ENCODE data around the gene APOB.

APOB gene

GRCh38 chr2:21041462-21041861 lies 2.4 kb downstream of the APOB start:
- no peak for TF ChIP-seq CTCF (IDR thresholded peaks at IDR 0.05; ENCODE audit: low read length, missing control alignments)
- DNase-seq (ENCODE audit: low read depth) = no peak
- no peak overlapping the region for H3K4me3 ChIP-seq (replicated peaks; ENCODE audit: low read depth, low read length)

GRCh38 chr2:21040468-21041377 lies 3.1 kb downstream of the APOB start:
- TF ChIP-seq CTCF (IDR thresholded peaks at IDR 0.05; ENCODE audit: low read length, missing control alignments) = no peak
- no peak overlapping the region for H3K4me3 ChIP-seq (replicated peaks; ENCODE audit: low read depth, low read length)
- no peak for DNase-seq (ENCODE audit: low read depth)

GRCh38 chr2:21039979-21040467 lies 3.9 kb downstream of the APOB start:
- H3K4me3 ChIP-seq (replicated peaks; ENCODE audit: low read depth, low read length) = no peak overlapping the region
- DNase-seq (ENCODE audit: low read depth) = no peak
- TF ChIP-seq CTCF (IDR thresholded peaks at IDR 0.05; ENCODE audit: low read length, missing control alignments) = no peak

GRCh38 chr2:21039080-21039556 lies 4.8 kb downstream of the APOB start:
- no peak for TF ChIP-seq CTCF (IDR thresholded peaks at IDR 0.05; ENCODE audit: low read length, missing control alignments)
- DNase-seq (ENCODE audit: low read depth) = no peak
- H3K4me3 ChIP-seq (replicated peaks; ENCODE audit: low read depth, low read length) = no peak overlapping the region

- no peak overlapping the region for H3K4me3 ChIP-seq (replicated peaks; ENCODE audit: low read depth, low read length)
- TF ChIP-seq CTCF (IDR thresholded peaks at IDR 0.05; ENCODE audit: low read length, missing control alignments) = no peak
- DNase-seq (ENCODE audit: low read depth) = peak; percentile 25
Measured at GRCh38 chr2:21038403-21039073, 5.3 kb downstream of the APOB start.

- no peak overlapping the region for H3K4me3 ChIP-seq (replicated peaks; ENCODE audit: low read depth, low read length)
- no peak for TF ChIP-seq CTCF (IDR thresholded peaks at IDR 0.05; ENCODE audit: low read length, missing control alignments)
- no peak for DNase-seq (ENCODE audit: low read depth)
Measured at GRCh38 chr2:21037671-21038108, 6.2 kb downstream of the APOB start.

Data from fibroblast of pulmonary artery (primary cell).